ENCODE data around the gene DDX23.
A peak's percentile ranks its signal among the peaks of the same experiment; 100 is the strongest.

DNA sequence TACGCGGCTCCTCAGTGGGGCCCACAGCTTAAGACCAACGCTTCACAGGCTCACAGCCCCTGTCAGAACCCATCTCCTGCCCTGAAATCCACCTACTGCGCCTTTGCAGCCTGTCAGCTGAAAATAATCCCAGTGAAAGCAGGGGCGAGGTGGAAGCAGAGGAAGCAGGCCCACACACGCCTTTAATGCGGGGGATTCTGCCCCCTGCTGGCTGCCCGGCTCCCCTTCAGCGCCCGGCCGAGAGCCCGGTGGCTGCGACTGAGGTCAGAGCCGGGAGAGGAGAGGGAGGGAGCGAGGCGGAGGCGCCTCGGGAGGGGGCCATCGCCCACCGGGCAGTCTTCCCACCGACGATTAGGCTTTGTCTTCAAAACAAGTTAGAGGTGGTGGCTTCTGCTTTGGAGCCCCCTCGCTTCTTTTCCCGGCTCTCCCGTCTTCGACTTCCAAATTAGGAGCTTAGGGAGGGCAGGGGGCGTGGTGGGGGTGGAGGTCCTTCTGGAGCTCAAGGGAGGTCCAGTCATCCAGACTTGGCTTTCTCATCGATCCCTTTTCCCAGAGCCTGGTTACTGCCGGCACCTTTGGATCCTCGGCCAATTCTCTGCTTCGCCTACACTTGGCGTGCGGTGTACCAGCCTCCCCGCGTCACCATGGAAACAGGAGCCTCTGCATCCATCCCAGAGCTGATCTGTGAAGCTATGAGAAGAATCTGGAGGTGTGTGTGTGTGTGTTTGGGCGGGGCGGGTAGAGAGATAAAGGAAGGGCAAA lies 38.9 kb upstream of the DDX23 start:
- no peak for TF ChIP-seq EZH2phosphoT487 (IDR thresholded peaks at IDR 0.05; ENCODE audit: borderline replicate concordance, low read length)
- TF ChIP-seq CTCF (conservative IDR thresholded peaks at IDR 0.05; ENCODE audit: low read depth, low read length): peak; percentile 95
